ENCODE results near the gene IVD. TPM values are rescaled to one million over a fixed set of nuclear protein-coding genes. Genes with fewer than 3 reads are reported as not detected.

The IVD gene
- polyA plus RNA-seq, 4 donors: 20.0 to 58.3 (median 38.0) TPM

DNA sequence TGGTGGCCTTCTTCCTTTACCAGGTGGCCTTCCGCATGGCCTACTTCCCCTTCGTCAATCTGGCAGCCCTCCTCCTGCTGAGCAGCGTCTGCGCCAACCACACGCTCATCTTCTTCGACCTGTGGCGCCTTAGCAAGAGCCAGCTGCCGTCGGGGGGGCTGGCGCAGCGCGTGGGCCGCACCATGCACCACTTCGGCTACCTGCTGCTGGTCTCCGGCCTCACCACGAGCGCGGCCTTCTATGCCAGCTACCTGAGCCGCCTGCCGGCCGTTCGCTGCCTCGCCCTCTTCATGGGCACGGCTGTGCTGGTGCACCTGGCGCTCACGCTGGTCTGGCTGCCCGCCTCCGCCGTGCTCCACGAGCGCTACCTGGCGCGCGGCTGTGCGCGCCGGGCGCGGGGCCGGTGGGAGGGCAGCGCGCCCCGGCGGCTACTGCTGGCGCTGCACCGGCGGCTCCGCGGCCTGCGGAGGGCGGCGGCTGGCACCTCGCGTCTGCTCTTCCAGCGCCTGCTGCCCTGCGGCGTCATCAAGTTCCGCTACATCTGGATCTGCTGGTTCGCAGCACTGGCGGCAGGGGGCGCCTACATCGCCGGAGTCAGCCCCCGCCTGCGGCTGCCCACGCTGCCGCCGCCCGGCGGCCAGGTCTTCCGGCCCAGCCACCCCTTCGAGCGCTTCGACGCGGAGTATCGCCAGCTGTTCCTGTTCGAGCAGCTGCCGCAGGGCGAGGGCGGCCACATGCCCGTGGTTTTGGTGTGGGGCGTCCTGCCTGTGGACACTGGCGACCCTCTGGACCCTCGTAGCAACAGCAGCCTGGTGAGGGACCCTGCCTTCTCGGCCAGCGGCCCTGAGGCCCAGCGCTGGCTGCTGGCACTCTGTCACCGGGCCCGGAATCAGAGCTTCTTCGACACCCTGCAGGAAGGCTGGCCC, 37.6 kb upstream of the IVD start:
- Histone ChIP-seq H3K4me3 (ENCODE audit: low read depth in 1 of 3, low read length in 3 of 3) (peak overlapping the region in 2 of 3 donors; percentile 20), H3K27ac (ENCODE audit: low read depth in 1 of 3, low read length in 2 of 3) (peak overlapping the region; percentile 33 to 62 (median 34)), H3K4me1 (ENCODE audit: control insufficient read depth in 3 of 3, insufficient read depth in 2 of 3, low read depth in 1 of 3, low read length in 2 of 3) (peaks cover 0 to 9% (median 5%) of the 10 kb centered on the region in 3 donors), H3K27me3 (ENCODE audit: control insufficient read depth in 3 of 3, insufficient read depth in 3 of 3, low read length in 3 of 3) (no peaks in the 10 kb centered on the region), H3K36me3 (ENCODE audit: control insufficient read depth in 3 of 3, insufficient read depth in 2 of 3, low read depth in 1 of 3, low read length in 3 of 3) (no peaks in the 10 kb centered on the region), H3K9me3 (ENCODE audit: control insufficient read depth in 2 of 2, insufficient read depth in 1 of 2, low read depth in 1 of 2, low read length in 1 of 2) (no peaks in the 10 kb centered on the region)
- DNase-seq (peak; percentile 91 to 95), FAIRE-seq (no peak)
- 7 to 10% (median 8%) methylated on average over 75 to 91 of the region's 91 CpGs for WGBS, 3 donors

DNA sequence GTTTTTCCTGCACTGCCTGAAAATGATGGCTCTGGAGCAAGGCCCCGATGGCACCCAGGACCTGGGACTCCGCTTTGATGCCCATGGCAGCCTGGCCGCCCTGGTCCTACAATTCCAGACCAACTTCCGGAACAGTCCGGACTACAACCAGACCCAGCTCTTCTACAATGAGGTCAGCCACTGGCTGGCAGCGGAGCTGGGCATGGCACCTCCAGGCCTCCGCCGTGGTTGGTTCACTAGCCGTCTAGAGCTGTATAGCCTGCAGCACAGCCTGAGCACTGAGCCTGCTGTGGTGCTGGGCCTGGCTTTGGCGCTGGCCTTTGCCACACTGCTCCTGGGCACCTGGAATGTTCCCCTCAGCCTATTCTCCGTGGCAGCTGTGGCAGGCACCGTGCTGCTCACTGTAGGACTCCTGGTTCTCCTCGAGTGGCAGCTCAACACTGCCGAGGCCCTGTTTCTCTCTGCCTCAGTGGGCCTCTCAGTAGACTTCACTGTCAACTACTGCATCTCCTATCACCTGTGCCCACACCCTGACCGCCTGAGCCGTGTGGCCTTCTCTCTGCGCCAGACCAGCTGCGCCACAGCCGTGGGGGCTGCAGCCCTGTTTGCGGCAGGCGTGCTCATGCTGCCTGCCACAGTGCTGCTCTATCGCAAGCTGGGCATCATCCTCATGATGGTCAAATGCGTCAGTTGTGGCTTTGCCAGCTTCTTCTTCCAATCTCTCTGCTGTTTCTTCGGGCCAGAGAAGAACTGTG, 36.7 kb upstream of the IVD start:
- H3K9me3 ChIP-seq (ENCODE audit: control insufficient read depth in 2 of 2, insufficient read depth in 1 of 2, low read depth in 1 of 2, low read length in 1 of 2): no peaks in the 10 kb centered on the region
- H3K36me3 ChIP-seq (ENCODE audit: control insufficient read depth in 3 of 3, insufficient read depth in 2 of 3, low read depth in 1 of 3, low read length in 3 of 3): no peaks in the 10 kb centered on the region
- H3K4me1 ChIP-seq (ENCODE audit: control insufficient read depth in 3 of 3, insufficient read depth in 2 of 3, low read depth in 1 of 3, low read length in 2 of 3): peaks cover 0 to 9% (median 5%) of the 10 kb centered on the region in 3 donors
- no peak for DNase-seq
- no peaks in the 10 kb centered on the region for H3K27me3 ChIP-seq (ENCODE audit: control insufficient read depth in 3 of 3, insufficient read depth in 3 of 3, low read length in 3 of 3)
- WGBS, 3 donors: 91 to 95% (median 93%) methylated on average over 23 to 24 of the region's 24 CpGs
- H3K27ac ChIP-seq (ENCODE audit: low read depth in 1 of 3, low read length in 2 of 3): no peak overlapping the region
- FAIRE-seq: no peak
- no peak overlapping the region for H3K4me3 ChIP-seq (ENCODE audit: low read depth in 1 of 3, low read length in 3 of 3)

DNA sequence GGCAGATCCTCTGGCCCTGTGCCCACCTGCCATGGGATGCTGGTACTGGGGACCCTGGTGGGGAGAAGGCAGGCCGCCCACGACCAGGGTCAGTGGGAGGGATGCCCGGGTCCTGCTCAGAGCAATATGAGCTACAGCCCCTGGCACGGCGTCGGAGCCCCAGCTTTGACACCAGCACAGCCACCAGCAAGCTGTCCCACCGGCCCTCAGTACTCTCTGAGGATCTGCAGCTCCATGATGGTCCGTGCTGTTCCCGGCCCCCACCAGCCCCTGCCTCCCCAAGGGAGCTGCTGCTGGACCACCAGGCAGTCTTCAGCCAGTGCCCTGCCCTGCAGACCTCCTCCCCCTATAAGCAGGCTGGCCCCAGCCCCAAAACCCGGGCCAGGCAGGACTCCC, 36.1 kb upstream of the IVD start:
- no peaks in the 10 kb centered on the region for H3K9me3 ChIP-seq (ENCODE audit: control insufficient read depth in 2 of 2, insufficient read depth in 1 of 2, low read depth in 1 of 2, low read length in 1 of 2)
- no peaks in the 10 kb centered on the region for H3K27me3 ChIP-seq (ENCODE audit: control insufficient read depth in 3 of 3, insufficient read depth in 3 of 3, low read length in 3 of 3)
- peaks cover 0 to 9% (median 5%) of the 10 kb centered on the region in 3 donors for H3K4me1 ChIP-seq (ENCODE audit: control insufficient read depth in 3 of 3, insufficient read depth in 2 of 3, low read depth in 1 of 3, low read length in 2 of 3)
- DNase-seq (no peak), FAIRE-seq (no peak)
- H3K36me3 ChIP-seq (ENCODE audit: control insufficient read depth in 3 of 3, insufficient read depth in 2 of 3, low read depth in 1 of 3, low read length in 3 of 3): no peaks in the 10 kb centered on the region
- 91 to 95% (median 95%) methylated on average over 9 to 10 of the region's 10 CpGs for WGBS, 3 donors
- H3K27ac ChIP-seq (ENCODE audit: low read depth in 1 of 3, low read length in 2 of 3): no peak overlapping the region
- no peak overlapping the region for H3K4me3 ChIP-seq (ENCODE audit: low read depth in 1 of 3, low read length in 3 of 3)

DNA sequence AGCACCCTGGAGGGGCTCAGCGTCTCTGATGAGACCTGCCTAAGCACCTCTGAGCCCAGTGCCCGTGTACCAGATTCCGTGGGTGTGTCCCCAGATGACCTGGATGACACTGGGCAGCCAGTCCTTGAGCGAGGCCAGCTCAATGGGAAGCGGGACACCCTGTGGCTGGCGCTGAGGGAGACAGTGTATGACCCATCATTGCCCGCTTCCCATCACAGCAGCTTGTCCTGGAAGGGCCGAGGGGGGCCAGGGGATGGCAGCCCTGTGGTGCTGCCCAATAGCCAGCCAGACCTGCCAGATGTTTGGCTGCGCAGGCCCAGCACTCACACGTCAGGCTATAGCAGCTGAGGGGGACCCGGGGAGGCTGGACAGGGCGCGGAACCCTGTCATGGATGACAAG, 35.6 kb upstream of the IVD start:
- DNase-seq: no peak
- H3K4me1 ChIP-seq (ENCODE audit: control insufficient read depth in 3 of 3, insufficient read depth in 2 of 3, low read depth in 1 of 3, low read length in 2 of 3): peaks cover 0 to 9% (median 5%) of the 10 kb centered on the region in 3 donors
- 82 to 91% (median 90%) methylated on average over 13 of the region's 13 CpGs for WGBS, 3 donors
- H3K27ac ChIP-seq (ENCODE audit: low read depth in 1 of 3, low read length in 2 of 3): no peak overlapping the region
- H3K9me3 ChIP-seq (ENCODE audit: control insufficient read depth in 2 of 2, insufficient read depth in 1 of 2, low read depth in 1 of 2, low read length in 1 of 2): no peaks in the 10 kb centered on the region
- H3K27me3 ChIP-seq (ENCODE audit: control insufficient read depth in 3 of 3, insufficient read depth in 3 of 3, low read length in 3 of 3): no peaks in the 10 kb centered on the region
- no peak overlapping the region for H3K4me3 ChIP-seq (ENCODE audit: low read depth in 1 of 3, low read length in 3 of 3)
- no peaks in the 10 kb centered on the region for H3K36me3 ChIP-seq (ENCODE audit: control insufficient read depth in 3 of 3, insufficient read depth in 2 of 3, low read depth in 1 of 3, low read length in 3 of 3)
- FAIRE-seq: no peak

DNA sequence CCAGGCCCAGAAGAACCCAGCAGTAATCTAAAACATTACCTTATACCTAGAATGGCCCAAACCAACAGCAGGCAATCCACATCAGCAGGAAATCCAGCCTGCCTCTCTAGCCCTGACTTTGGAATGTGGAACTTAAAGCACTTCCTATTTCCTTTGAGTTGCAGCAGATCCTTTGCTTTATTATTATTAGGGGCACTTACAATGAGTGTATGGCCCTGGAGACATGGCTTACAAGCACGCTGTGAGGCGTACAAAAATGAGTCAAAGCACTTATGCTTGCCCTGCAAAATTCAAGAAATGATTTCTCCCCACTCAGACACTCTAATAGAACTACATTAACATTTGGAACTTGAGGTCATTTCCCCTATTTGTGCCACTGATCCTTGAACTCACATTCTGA, 32.6 kb upstream of the IVD start:
- H3K27ac ChIP-seq (ENCODE audit: low read depth in 1 of 3, low read length in 2 of 3): no peak overlapping the region
- FAIRE-seq: no peak
- 45 to 71% (median 52%) methylated on average over 2 of the region's 2 CpGs for WGBS, 3 donors
- no peaks in the 10 kb centered on the region for H3K9me3 ChIP-seq (ENCODE audit: control insufficient read depth in 2 of 2, insufficient read depth in 1 of 2, low read depth in 1 of 2, low read length in 1 of 2)
- peaks cover 0 to 4% (median 0%) of the 10 kb centered on the region in 3 donors for H3K4me1 ChIP-seq (ENCODE audit: control insufficient read depth in 3 of 3, insufficient read depth in 2 of 3, low read depth in 1 of 3, low read length in 2 of 3)
- no peaks in the 10 kb centered on the region for H3K27me3 ChIP-seq (ENCODE audit: control insufficient read depth in 3 of 3, insufficient read depth in 3 of 3, low read length in 3 of 3)
- DNase-seq: no peak
- H3K36me3 ChIP-seq (ENCODE audit: control insufficient read depth in 3 of 3, insufficient read depth in 2 of 3, low read depth in 1 of 3, low read length in 3 of 3): no peaks in the 10 kb centered on the region
- H3K4me3 ChIP-seq (ENCODE audit: low read depth in 1 of 3, low read length in 3 of 3): no peak overlapping the region

DNA sequence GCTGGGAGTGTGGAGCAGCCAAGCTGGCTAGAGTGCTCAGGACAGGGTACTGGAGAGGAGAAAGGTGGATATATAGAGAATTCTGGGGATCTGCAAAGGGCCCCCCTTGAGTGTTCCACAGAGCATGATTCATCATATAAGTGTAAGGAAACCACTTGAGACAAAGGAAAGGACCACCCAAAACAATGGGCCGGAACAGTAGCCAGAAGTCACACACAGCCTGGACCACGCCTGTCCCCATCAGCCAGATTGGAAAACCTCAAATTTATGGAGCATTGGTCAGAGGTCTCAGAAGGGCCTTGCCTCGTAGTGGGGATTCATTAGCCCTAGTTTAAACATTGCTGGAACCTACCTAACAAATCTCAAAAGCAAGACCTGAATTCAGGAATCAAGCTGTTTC, 28.0 kb upstream of the IVD start:
- Histone ChIP-seq H3K27me3 (ENCODE audit: control insufficient read depth in 3 of 3, insufficient read depth in 3 of 3, low read length in 3 of 3) (no peaks in the 10 kb centered on the region), H3K9me3 (ENCODE audit: control insufficient read depth in 2 of 2, insufficient read depth in 1 of 2, low read depth in 1 of 2, low read length in 1 of 2) (no peaks in the 10 kb centered on the region), H3K27ac (ENCODE audit: low read depth in 1 of 3, low read length in 2 of 3) (no peak overlapping the region), H3K4me1 (ENCODE audit: control insufficient read depth in 3 of 3, insufficient read depth in 2 of 3, low read depth in 1 of 3, low read length in 2 of 3) (peaks cover 0 to 2% (median 2%) of the 10 kb centered on the region in 3 donors), H3K36me3 (ENCODE audit: control insufficient read depth in 3 of 3, insufficient read depth in 2 of 3, low read depth in 1 of 3, low read length in 3 of 3) (no peaks in the 10 kb centered on the region), H3K4me3 (ENCODE audit: low read depth in 1 of 3, low read length in 3 of 3) (no peak overlapping the region)
- 81 to 91% (median 82%) methylated on average over 3 of the region's 3 CpGs for WGBS, 3 donors
- DNase-seq (no peak), FAIRE-seq (no peak)

DNA sequence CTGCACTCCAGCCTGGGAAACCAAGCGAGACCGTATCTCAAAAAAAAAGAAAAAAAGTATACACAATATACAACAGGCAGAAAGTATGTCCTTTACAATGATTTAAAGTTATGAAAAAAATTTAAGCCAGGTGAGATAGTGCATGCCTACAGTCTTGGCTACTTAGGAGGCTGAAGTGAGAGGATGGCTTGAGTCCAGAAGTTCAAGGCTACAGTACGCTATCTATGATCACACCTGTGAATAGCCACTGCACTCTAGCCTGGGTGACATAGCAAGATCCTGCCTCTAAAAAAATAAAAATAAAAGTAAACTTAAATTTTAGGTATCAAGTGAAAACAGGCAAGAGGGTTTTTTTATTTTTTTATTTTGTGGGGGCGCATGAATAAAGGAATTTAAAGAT, 26.2 kb upstream of the IVD start:
- DNase-seq (no peak), FAIRE-seq (no peak)
- peaks cover 2 to 8% (median 2%) of the 10 kb centered on the region in 3 donors for H3K4me1 ChIP-seq (ENCODE audit: control insufficient read depth in 3 of 3, insufficient read depth in 2 of 3, low read depth in 1 of 3, low read length in 2 of 3)
- H3K4me3 ChIP-seq (ENCODE audit: low read depth in 1 of 3, low read length in 3 of 3): no peak overlapping the region
- no peaks in the 10 kb centered on the region for H3K27me3 ChIP-seq (ENCODE audit: control insufficient read depth in 3 of 3, insufficient read depth in 3 of 3, low read length in 3 of 3)
- no peak overlapping the region for H3K27ac ChIP-seq (ENCODE audit: low read depth in 1 of 3, low read length in 2 of 3)
- no peaks in the 10 kb centered on the region for H3K36me3 ChIP-seq (ENCODE audit: control insufficient read depth in 3 of 3, insufficient read depth in 2 of 3, low read depth in 1 of 3, low read length in 3 of 3)
- H3K9me3 ChIP-seq (ENCODE audit: control insufficient read depth in 2 of 2, insufficient read depth in 1 of 2, low read depth in 1 of 2, low read length in 1 of 2): no peaks in the 10 kb centered on the region
- WGBS, 3 donors: 76 to 90% (median 81%) methylated on average over 4 of the region's 4 CpGs

DNA sequence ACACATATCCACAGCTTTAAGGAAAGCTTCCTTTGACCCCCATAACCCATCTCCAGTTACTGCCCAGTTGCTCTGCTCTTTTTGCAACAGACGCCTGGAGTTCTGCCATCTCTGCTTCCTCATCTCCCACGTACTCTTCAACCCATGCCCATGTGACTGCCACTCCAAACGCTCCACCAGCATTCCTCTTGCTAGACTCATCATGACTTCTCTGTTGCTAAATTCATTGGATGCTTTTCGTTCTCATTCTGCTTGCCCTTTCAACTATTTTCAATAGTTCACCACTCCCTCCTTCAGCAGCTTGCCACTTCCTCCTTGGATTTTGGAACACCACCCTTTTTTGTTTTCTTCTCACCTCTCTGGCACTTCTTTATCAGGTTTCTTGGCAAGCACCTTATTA, 25.7 kb upstream of the IVD start:
- Histone ChIP-seq H3K27me3 (ENCODE audit: control insufficient read depth in 3 of 3, insufficient read depth in 3 of 3, low read length in 3 of 3) (no peaks in the 10 kb centered on the region), H3K27ac (ENCODE audit: low read depth in 1 of 3, low read length in 2 of 3) (no peak overlapping the region), H3K4me1 (ENCODE audit: control insufficient read depth in 3 of 3, insufficient read depth in 2 of 3, low read depth in 1 of 3, low read length in 2 of 3) (peaks cover 2 to 8% (median 2%) of the 10 kb centered on the region in 3 donors), H3K4me3 (ENCODE audit: low read depth in 1 of 3, low read length in 3 of 3) (no peak overlapping the region), H3K9me3 (ENCODE audit: control insufficient read depth in 2 of 2, insufficient read depth in 1 of 2, low read depth in 1 of 2, low read length in 1 of 2) (no peaks in the 10 kb centered on the region), H3K36me3 (ENCODE audit: control insufficient read depth in 3 of 3, insufficient read depth in 2 of 3, low read depth in 1 of 3, low read length in 3 of 3) (no peaks in the 10 kb centered on the region)
- FAIRE-seq (no peak), DNase-seq (no peak)
- 10 to 29% (median 27%) methylated on average over 4 of the region's 4 CpGs for WGBS, 3 donors
